A549 (cell line): ENCODE results near the gene GPR108.

Source experiments
- CEBPB ChIP-seq, 2 experiments: fragments of >200 bp in 1 of 2; sonication (Bioruptor Twin) in 1 of 2; formaldehyde crosslinking in 1 of 2; IDR thresholded peaks; 2 replicates each; pipeline ENCODE4 v1.6.1; 2012 to 2016
- CTCF ChIP-seq: fragments of >200 bp; sonication (Bioruptor Twin); formaldehyde crosslinking; IDR thresholded peaks from 3 replicates; pipeline ENCODE4 v1.5.1; 2016
- E2F6 ChIP-seq: IDR thresholded peaks from 2 replicates; pipeline ENCODE4 v1.6.1; 2012; ENCODE audit warnings: low read depth, borderline replicate concordance
- SMC3 ChIP-seq: fragments of >200 bp; sonication (Bioruptor Twin); formaldehyde crosslinking; IDR thresholded peaks from 3 replicates; pipeline ENCODE4 v1.6.1; 2018; ENCODE audit warnings: inconsistent platforms

GRCh38 chr19:6739390-6739882, 2.1 kb upstream of the GPR108 start, which contains the start of gene TRIP10:
- TF ChIP-seq CEBPB (IDR thresholded peaks at IDR 0.05): no peak
- no peak for TF ChIP-seq CTCF
- no peak for TF ChIP-seq E2F6
- no peak for TF ChIP-seq SMC3
